Peyer's patch (tissue), 4 donors: ENCODE measurements around the gene SLC23A3. TPM values are rescaled to one million over a fixed set of nuclear protein-coding genes. Genes with fewer than 3 reads are reported as not detected.

ENCODE experiments used
- DNase-seq, 3 donors: peaks; one replicate each; pipeline ENCODE4 v3.0.0-alpha.2; 2017 to 2019
- H3K27ac ChIP-seq, 4 donors: fragments of 200-600 bp; sonication (generic); one replicate each; pipeline ENCODE4 v1.5.1; 2016 to 2019
- H3K27me3 ChIP-seq, 2 donors: fragments of 200-600 bp; sonication (generic); one replicate each; pipeline ENCODE4 v1.5.1; 2019
- H3K36me3 ChIP-seq, 3 donors: fragments of 200-600 bp; sonication (generic); one replicate each; pipeline ENCODE4 v1.5.1; 2016 to 2019
- H3K4me1 ChIP-seq, 4 donors: fragments of 200-600 bp; sonication (generic); one replicate each; pipeline ENCODE4 v1.5.1; 2016 to 2019
- H3K4me3 ChIP-seq, 4 donors: fragments of 200-600 bp; sonication (generic); 1 replicate in 3 of 4; 2 replicates in 1 of 4; pipeline ENCODE4 v1.5.1; 2016 to 2019; ENCODE audit warnings: mild to moderate bottlenecking in 1 of 4
- H3K9me3 ChIP-seq, 4 donors: fragments of 200-600 bp; sonication (generic); one replicate each; pipeline ENCODE4 v1.5.1; 2016 to 2019; ENCODE audit warnings: mild to moderate bottlenecking in 1 of 4
- POLR2A ChIP-seq, 2 donors: fragments of 450-650 bp; IDR thresholded peaks; one replicate each; pipeline ENCODE4 v1.5.1; 2017; ENCODE audit warnings: antibody characterized with exemption in 2 of 2, mild to moderate bottlenecking in 2 of 2, moderate library complexity in 2 of 2
- total RNA-seq, 4 donors: library from RNA; depleted of rRNA; stranded (reverse); fragments of >200 nt; gene quantifications; one replicate each; pipeline ENCODE4 v1.1.0, GENCODE V29; 2016
- TF ChIP-seq, protein P1 (sequence below), 6 experiments: fragments of 450-650 bp in 4 of 6; fragments of 200-600 bp in 2 of 6; sonication (generic) in 1 of 6; IDR thresholded peaks; one replicate each; pipeline ENCODE4 v1.5.1; 2017 to 2019; ENCODE audit warnings: antibody characterized with exemption in 6 of 6, mild to moderate bottlenecking in 3 of 6, moderate library complexity in 1 of 6

Gene SLC23A3
- total RNA-seq, 4 donors from 2014 or later = 5.0 to 111 (median 62.8) TPM

GRCh38 chr2:219210886-219211362, 41.1 kb upstream of the SLC23A3 start:
- TF ChIP-seq, protein P1, sequence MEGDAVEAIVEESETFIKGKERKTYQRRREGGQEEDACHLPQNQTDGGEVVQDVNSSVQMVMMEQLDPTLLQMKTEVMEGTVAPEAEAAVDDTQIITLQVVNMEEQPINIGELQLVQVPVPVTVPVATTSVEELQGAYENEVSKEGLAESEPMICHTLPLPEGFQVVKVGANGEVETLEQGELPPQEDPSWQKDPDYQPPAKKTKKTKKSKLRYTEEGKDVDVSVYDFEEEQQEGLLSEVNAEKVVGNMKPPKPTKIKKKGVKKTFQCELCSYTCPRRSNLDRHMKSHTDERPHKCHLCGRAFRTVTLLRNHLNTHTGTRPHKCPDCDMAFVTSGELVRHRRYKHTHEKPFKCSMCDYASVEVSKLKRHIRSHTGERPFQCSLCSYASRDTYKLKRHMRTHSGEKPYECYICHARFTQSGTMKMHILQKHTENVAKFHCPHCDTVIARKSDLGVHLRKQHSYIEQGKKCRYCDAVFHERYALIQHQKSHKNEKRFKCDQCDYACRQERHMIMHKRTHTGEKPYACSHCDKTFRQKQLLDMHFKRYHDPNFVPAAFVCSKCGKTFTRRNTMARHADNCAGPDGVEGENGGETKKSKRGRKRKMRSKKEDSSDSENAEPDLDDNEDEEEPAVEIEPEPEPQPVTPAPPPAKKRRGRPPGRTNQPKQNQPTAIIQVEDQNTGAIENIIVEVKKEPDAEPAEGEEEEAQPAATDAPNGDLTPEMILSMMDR (IDR thresholded peaks at IDR 0.05) = no peak
- TF ChIP-seq POLR2A (IDR thresholded peaks at IDR 0.05) = no peak
- no peaks in the 10 kb centered on the region for H3K27me3 ChIP-seq
- DNase-seq = peak in 1 of 3 donors; percentile 41
- H3K36me3 ChIP-seq = peaks cover 0 to 34% (median 0%) of the 10 kb centered on the region in 3 donors
- H3K4me3 ChIP-seq = no peak overlapping the region
- peak overlapping the region; percentile 23 to 64 (median 32) for H3K27ac ChIP-seq
- H3K4me1 ChIP-seq = peaks cover 0 to 20% (median 10%) of the 10 kb centered on the region in 4 donors
- H3K9me3 ChIP-seq = no peaks in the 10 kb centered on the region

DNA sequence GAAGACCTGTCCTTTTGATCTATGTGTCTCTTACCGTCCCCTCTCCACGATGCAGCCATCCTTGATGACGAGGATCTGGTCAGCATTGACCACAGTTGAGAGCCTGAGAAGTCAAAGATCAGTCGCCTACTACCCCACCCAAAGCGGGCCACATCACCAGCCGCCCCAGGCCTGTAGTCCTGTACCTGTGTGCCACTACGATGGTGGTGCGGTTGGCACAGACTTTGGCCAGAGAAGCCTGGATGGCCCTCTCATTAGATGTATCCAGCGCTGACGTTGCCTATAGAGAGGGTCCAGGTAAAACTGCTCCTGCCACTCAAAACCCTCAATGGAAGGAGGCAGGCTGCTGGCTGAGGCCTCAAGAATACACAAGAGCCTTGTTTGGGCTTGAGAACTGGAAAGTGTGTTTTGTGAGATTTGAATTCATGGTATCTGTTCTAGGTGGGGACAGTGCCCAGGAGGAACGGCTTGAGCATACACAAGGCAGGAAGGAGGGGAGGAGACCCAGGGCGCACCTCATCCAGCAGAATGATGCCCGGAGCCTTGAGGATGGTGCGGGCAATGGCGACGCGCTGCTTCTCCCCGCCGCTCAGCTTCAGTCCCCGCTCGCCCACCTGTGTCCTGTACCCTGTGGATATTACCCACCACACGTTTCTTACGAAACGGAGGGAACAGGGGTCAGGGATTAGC, 40.5 kb upstream of the SLC23A3 start:
- Histone ChIP-seq H3K27ac (peak overlapping the region in 2 of 4 donors; percentile 0 to 64), H3K9me3 (no peaks in the 10 kb centered on the region), H3K4me3 (no peak overlapping the region), H3K27me3 (no peaks in the 10 kb centered on the region), H3K36me3 (peaks cover 0 to 34% (median 0%) of the 10 kb centered on the region in 3 donors), H3K4me1 (peaks cover 0 to 24% (median 10%) of the 10 kb centered on the region in 4 donors)
- peak in 1 of 3 donors; percentile 40 for DNase-seq
- no peak for TF ChIP-seq POLR2A (IDR thresholded peaks at IDR 0.05)
- TF ChIP-seq, protein P1 (IDR thresholded peaks at IDR 0.05) = no peak

DNA sequence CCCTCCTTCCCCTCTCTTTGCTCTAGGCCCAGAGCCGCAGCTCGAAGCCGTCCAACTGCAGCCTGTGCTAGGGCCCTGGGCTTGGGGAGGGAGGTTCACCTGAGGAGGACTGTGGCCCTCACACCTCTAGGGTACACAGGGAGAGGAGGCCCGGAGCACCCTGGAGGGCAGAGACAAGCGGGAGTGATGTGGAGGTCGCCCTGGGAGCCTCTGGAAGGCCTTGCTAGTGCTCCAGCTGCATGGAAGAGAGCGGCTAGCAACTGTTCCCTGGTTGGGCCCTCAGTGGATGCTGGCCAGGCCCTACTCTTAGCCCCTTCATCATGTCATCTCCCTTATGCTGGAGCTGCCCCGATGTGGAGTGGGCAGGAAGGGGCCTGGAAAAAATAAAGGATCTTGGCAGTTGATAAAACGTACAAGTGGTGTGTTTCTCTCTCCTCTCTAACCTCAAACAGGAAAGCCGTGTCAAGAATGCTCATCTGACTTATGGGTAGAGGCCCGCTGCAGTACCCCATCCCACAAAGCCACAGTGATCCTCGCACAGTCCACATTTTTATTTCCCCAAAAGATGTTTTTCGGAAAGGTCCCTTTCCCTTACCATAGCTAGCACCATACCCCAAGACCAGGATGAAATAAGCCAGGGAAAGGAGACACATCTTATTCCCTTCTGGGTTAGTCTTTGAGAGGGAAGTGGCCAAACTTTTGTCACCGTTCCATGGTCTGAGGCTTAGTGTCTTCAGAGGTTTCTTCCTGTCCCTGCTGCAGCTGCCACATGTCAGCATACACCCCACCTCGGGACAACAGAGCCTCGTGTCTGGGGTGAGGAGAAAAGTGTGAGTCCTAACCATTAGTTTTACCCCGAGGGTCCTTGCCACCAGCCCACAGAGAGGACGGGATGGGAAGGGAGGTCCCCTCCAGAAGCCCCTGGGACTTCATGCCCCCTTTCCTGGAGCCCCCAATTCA, 39.7 kb upstream of the SLC23A3 start:
- Histone ChIP-seq H3K27me3 (no peaks in the 10 kb centered on the region), H3K36me3 (peaks cover 0 to 34% (median 0%) of the 10 kb centered on the region in 3 donors), H3K4me3 (no peak overlapping the region), H3K4me1 (peaks cover 0 to 24% (median 10%) of the 10 kb centered on the region in 4 donors), H3K27ac (peak overlapping the region in 2 of 4 donors; percentile 11 to 64), H3K9me3 (no peaks in the 10 kb centered on the region)
- peak in 1 of 3 donors; percentile 47 for DNase-seq
- TF ChIP-seq, protein P1 (IDR thresholded peaks at IDR 0.05) = no peak
- TF ChIP-seq POLR2A (IDR thresholded peaks at IDR 0.05) = no peak

- Histone ChIP-seq H3K4me3 (peak overlapping the region in 1 of 4 donors; percentile 87), H3K36me3 (peaks cover 0 to 26% (median 0%) of the 10 kb centered on the region in 3 donors), H3K27ac (peak overlapping the region; percentile 98 to 99 (median 98)), H3K27me3 (no peaks in the 10 kb centered on the region), H3K4me1 (peaks cover 0 to 24% (median 10%) of the 10 kb centered on the region in 4 donors), H3K9me3 (no peaks in the 10 kb centered on the region)
- no peak for TF ChIP-seq POLR2A (IDR thresholded peaks at IDR 0.05)
- TF ChIP-seq, protein P1 (IDR thresholded peaks at IDR 0.05) = no peak
- DNase-seq = peak in 1 of 3 donors; percentile 40
These were observed 38.3 kb upstream of the SLC23A3 start for GRCh38 chr2:219207884-219208740.
